Activated T-helper 2 cell treated with anti-CD3 and anti-CD28 coated beads, Interferon-gamma antibody, Interleukin-2, Interleukin-4, amounts not matched to agents 10 μg/mL and 5 μg/mL and 100 μg/mL, durations not matched to agents 14 hours and 24 hours and 36 hours (primary cell): ENCODE measurements around the gene LRRC4B. TPM values are rescaled to one million over a fixed set of nuclear protein-coding genes. Genes with fewer than 3 reads are reported as not detected.
"Not testable (repeated sequence)": the region's sequence is repeated elsewhere in the genome, so short reads cannot be mapped to it uniquely, and the experiment has no call there.

Experiments
- DNase-seq: peaks from one replicate; pipeline ENCODE4 v3.0.0; 2021; ENCODE audit warnings: low spot score
- H3K27ac Mint-ChIP-seq: one replicate; pipeline ENCODE4 v1.8.0; 2021; ENCODE audit warnings: mixed read lengths
- H3K27me3 Mint-ChIP-seq: one replicate; pipeline ENCODE4 v1.8.0; 2021; ENCODE audit warnings: low read depth, mixed read lengths
- H3K36me3 Mint-ChIP-seq: one replicate; pipeline ENCODE4 v1.8.0; 2021; ENCODE audit warnings: low read depth, mixed read lengths
- H3K4me1 Mint-ChIP-seq: one replicate; pipeline ENCODE4 v1.8.0; 2021; ENCODE audit warnings: low read depth, mixed read lengths
- H3K4me3 Mint-ChIP-seq: one replicate; pipeline ENCODE4 v1.8.0; 2021; ENCODE audit warnings: low read depth, mild to moderate bottlenecking, moderate library complexity, mixed read lengths
- H3K9me3 Mint-ChIP-seq: one replicate; pipeline ENCODE4 v1.8.0; 2021; ENCODE audit warnings: mixed read lengths
- intact Hi-C: fragments of 100-400 bp; cut with micrococcal nuclease; formaldehyde crosslinking; loops from one replicate; pipeline ENCODE4 v1.15.1; 2023
- total RNA-seq: library from RNA; stranded (reverse); gene quantifications from 2 replicates; pipeline ENCODE4 v1.2.3, GENCODE V29; 2022

LRRC4B gene, protein sequence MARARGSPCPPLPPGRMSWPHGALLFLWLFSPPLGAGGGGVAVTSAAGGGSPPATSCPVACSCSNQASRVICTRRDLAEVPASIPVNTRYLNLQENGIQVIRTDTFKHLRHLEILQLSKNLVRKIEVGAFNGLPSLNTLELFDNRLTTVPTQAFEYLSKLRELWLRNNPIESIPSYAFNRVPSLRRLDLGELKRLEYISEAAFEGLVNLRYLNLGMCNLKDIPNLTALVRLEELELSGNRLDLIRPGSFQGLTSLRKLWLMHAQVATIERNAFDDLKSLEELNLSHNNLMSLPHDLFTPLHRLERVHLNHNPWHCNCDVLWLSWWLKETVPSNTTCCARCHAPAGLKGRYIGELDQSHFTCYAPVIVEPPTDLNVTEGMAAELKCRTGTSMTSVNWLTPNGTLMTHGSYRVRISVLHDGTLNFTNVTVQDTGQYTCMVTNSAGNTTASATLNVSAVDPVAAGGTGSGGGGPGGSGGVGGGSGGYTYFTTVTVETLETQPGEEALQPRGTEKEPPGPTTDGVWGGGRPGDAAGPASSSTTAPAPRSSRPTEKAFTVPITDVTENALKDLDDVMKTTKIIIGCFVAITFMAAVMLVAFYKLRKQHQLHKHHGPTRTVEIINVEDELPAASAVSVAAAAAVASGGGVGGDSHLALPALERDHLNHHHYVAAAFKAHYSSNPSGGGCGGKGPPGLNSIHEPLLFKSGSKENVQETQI
- total RNA-seq: 0.18 TPM in 1 of 2 replicates, not detected in the other

DNA sequence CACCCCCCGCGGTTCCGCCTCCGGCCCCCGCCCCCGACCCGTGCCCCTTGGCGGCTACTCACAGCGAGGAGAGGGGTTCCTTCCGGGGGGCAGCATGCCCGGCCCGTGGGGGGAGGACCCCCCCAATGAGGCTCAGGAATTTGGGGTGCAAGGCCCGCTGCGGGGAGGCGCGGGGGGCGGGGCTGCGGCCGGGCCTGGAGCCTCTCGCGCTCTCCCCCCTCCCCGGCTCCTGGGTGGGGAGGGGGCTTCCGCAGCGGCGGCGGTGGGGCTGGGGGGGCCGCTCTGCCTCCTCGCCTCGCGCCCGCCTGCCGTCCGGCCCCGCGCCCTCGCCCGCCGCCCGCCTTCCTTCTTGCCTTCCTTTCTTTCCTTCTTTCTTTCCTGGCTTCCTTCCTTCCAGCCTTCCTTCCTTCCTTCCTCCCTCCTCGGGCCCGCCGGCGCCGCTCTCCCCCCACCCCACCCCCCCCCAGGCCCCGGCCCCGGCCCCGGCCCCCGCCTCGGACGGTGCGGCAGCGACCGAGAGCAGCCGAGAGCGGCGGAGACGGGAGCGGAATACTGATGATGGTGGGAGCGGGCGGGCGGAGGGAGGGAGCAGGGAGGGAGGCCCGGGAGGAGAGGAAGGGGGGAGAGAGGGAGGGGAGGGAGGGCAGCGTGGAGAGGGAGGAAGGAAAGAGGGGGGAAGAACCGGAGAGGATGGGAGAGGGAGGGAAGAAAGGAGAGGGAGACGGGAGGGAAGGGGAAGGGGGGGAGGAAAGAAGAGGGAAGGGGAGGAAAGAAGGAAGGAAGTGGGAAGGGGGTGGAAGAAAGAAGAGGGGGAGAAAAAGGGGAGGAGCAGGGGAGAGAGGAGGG lies at the start of gene LRRC4B:
Gene LRRC4B, minus strand, starts transcription at position 554 of the 846 bp plus-strand sequence. CDS start 19,597 bp downstream, outside the sequence.
- Mint-ChIP-seq H3K27me3 (peaks cover 48% of the 10 kb centered on the region), H3K27ac (no peak within 1 kb of the TSS), H3K9me3 (no peaks in the 10 kb centered on the region), H3K36me3 (no peaks in the 10 kb centered on the region), H3K4me1 (peaks cover 11% of the 10 kb centered on the region), H3K4me3 (no peak within 1 kb of the TSS)
- DNase-seq: no peak
- intact Hi-C loops: no loop called here

- H3K36me3 Mint-ChIP-seq, H3K4me1 Mint-ChIP-seq, DNase-seq, H3K27me3 Mint-ChIP-seq, H3K9me3 Mint-ChIP-seq, intact Hi-C loops, H3K27ac Mint-ChIP-seq, H3K4me3 Mint-ChIP-seq: not testable (repeated sequence)
Observed at GRCh38 chr19:50612504-50613404, 44.5 kb upstream of the LRRC4B start.

GRCh38 chr19:50607874-50608785 lies 39.9 kb upstream of the LRRC4B start:
- peaks cover 9% of the 10 kb centered on the region for H3K4me1 Mint-ChIP-seq
- peaks cover 5% of the 10 kb centered on the region for H3K27me3 Mint-ChIP-seq
- H3K9me3 Mint-ChIP-seq: peaks cover 12% of the 10 kb centered on the region
- intact Hi-C loops: no loop called here
- H3K4me3 Mint-ChIP-seq: no peak overlapping the region
- H3K36me3 Mint-ChIP-seq: no peaks in the 10 kb centered on the region
- H3K27ac Mint-ChIP-seq: no peak overlapping the region
- peak; percentile 77 for DNase-seq

GRCh38 chr19:50607388-50607787 lies 39.2 kb upstream of the LRRC4B start:
- Mint-ChIP-seq H3K27ac (no peak overlapping the region), H3K4me1 (peaks cover 9% of the 10 kb centered on the region), H3K36me3 (no peaks in the 10 kb centered on the region), H3K27me3 (peaks cover 9% of the 10 kb centered on the region), H3K9me3 (peaks cover 12% of the 10 kb centered on the region), H3K4me3 (no peak overlapping the region)
- intact Hi-C loops: no loop called here
- DNase-seq: no peak

GRCh38 chr19:50606059-50606836 lies 38.0 kb upstream of the LRRC4B start:
- Mint-ChIP-seq H3K9me3 (peaks cover 12% of the 10 kb centered on the region), H3K4me1 (peaks cover 11% of the 10 kb centered on the region), H3K4me3 (peak overlapping the region; percentile 20)
- H3K27me3 Mint-ChIP-seq, DNase-seq, intact Hi-C loops, H3K36me3 Mint-ChIP-seq, H3K27ac Mint-ChIP-seq: not testable (repeated sequence)

DNA sequence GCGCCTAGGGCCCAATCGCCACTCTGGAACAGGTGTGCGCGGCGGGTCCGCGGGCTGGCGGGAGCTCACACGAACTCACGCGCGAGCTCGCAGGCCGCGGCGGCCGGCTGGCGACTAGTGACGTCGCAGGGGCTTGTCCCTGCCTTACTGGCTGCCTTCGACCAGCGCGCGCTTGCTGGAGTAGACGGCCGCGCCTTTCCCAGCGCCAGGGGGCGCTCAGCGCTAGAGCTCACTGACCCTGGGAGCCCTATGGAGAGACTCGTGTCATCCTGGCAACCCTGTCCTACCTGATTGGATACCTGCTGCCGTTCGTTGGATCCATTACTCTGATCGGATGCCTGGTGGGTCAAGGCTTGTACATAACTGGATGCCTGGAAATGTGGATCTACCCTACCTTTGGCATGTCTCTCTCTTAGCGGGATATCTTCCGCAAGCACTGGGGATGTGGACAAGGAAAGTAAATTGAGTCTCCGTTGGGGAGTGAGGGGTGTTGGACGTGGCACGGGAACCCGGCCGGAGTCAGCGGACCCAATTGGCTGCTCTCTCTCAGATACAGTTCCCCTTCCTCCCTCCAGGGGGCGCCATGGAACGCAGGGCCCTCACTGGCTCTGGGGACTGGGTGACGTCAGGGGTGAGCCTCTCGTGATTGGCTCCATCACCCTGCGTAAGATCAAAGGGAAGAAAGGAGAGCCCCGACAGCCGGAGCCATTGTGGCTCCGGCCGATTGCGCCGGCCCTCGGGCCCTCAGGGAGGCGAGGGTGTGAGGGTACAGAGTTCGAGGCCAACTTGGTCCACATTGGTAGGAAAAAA lies 36.2 kb upstream of the LRRC4B start:
- peaks cover 10% of the 10 kb centered on the region for H3K27me3 Mint-ChIP-seq
- H3K4me3 Mint-ChIP-seq, intact Hi-C loops, H3K27ac Mint-ChIP-seq, DNase-seq, H3K36me3 Mint-ChIP-seq: not testable (repeated sequence)
- H3K9me3 Mint-ChIP-seq: peaks cover 12% of the 10 kb centered on the region
- peaks cover 11% of the 10 kb centered on the region for H3K4me1 Mint-ChIP-seq

DNA sequence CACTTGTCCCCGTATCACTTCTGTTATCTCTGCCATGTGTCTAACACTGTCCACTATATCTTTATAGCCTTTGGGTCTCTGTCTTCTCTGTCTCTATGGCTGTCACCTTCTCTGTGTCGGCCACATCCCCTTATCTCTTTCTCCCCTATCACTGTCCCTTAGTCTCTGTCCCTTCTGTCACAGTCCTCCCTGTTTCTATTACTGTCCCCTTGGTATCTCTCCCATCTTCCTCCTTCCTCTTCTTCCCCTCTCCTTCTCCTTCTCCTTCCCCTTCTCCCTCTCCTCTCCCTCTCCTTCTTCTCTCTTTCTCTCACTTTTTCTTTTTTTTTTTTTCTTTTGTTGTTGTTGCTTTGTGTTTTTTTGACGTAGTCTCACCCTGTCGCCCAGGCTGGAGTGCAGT lies 34.7 kb upstream of the LRRC4B start:
- H3K9me3 Mint-ChIP-seq: peaks cover 8% of the 10 kb centered on the region
- peaks cover 6% of the 10 kb centered on the region for H3K4me1 Mint-ChIP-seq
- H3K36me3 Mint-ChIP-seq: no peaks in the 10 kb centered on the region
- H3K27ac Mint-ChIP-seq: no peak overlapping the region
- H3K27me3 Mint-ChIP-seq: peaks cover 10% of the 10 kb centered on the region
- H3K4me3 Mint-ChIP-seq: no peak overlapping the region
- intact Hi-C loops: no loop called here
- DNase-seq: no peak

- H3K4me1 Mint-ChIP-seq: peaks cover 4% of the 10 kb centered on the region
- H3K4me3 Mint-ChIP-seq: no peak overlapping the region
Observed at GRCh38 chr19:50602496-50602895, 34.3 kb upstream of the LRRC4B start.

GRCh38 chr19:50602089-50602422 lies 33.8 kb upstream of the LRRC4B start:
- DNase-seq: no peak
- H3K4me1 Mint-ChIP-seq: peaks cover 2% of the 10 kb centered on the region
- H3K36me3 Mint-ChIP-seq: no peaks in the 10 kb centered on the region
- no peak overlapping the region for H3K4me3 Mint-ChIP-seq
- intact Hi-C loops: no loop called here
- peaks cover 10% of the 10 kb centered on the region for H3K27me3 Mint-ChIP-seq
- no peak overlapping the region for H3K27ac Mint-ChIP-seq
- H3K9me3 Mint-ChIP-seq: peaks cover under 1% of the 10 kb centered on the region

More at GRCh38 chr19:50602496-50602895, 34.3 kb upstream of the LRRC4B start:
- H3K27me3 Mint-ChIP-seq: peaks cover 10% of the 10 kb centered on the region
- intact Hi-C loops: no loop called here
- peaks cover 5% of the 10 kb centered on the region for H3K9me3 Mint-ChIP-seq
- H3K27ac Mint-ChIP-seq: no peak overlapping the region
- no peaks in the 10 kb centered on the region for H3K36me3 Mint-ChIP-seq
- DNase-seq: no peak

DNA sequence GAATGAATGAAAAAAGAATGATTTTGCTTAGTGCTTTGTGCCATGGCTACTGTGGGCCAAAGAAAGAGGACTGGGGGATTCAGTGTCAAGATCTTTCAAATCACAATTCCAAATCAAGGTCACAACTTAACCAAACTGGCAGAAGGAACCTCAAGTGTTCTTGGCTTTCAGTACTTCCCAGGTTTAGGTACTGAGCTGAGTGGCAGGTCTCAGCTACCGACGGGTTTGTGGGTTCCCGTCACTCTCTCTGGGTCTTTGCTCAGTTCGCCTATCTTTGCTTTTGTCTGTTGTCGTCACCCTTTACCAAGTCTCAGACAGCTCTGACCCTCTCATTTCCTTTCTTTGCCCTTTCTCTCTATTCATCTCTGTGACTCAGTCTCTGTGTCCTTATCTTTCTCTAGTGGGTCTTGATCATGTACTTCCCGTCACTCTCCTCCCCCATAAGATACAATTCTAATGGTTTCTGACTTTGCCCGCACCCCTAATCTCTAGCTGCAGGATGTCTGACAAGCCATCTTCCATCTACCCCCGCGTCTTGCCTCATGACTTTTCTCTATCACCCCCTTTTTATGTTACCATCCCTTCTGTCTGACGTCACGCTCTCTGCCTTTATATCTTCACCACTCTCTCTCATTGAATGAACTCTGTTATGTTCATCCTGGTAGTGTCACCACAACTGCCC lies 33.3 kb upstream of the LRRC4B start:
- intact Hi-C loops: no loop called here
- Mint-ChIP-seq H3K9me3 (no peaks in the 10 kb centered on the region), H3K27ac (no peak overlapping the region), H3K36me3 (no peaks in the 10 kb centered on the region), H3K4me3 (no peak overlapping the region), H3K27me3 (peaks cover 10% of the 10 kb centered on the region), H3K4me1 (peaks cover 2% of the 10 kb centered on the region)
- no peak for DNase-seq
